H9 (cell line): ENCODE results near the gene CCNL1. TPM values are rescaled to one million over a fixed set of nuclear protein-coding genes. Genes with fewer than 3 reads are reported as not detected.

Experiments used
- DNase-seq: peaks from one replicate; pipeline ENCODE4 v3.0.0-alpha.2; 2017
- H2AFZ ChIP-seq: one replicate; pipeline ENCODE4 v1.6.1; 2013; ENCODE audit warnings: mild to moderate bottlenecking, low read length, control low read depth, moderate library complexity
- H2AK5ac ChIP-seq: 2 replicates; pipeline ENCODE4 v1.6.1; 2013; ENCODE audit warnings: low read length, control low read depth, mixed read lengths; ENCODE audit not compliant: insufficient read length
- H2BK120ac ChIP-seq: one replicate; pipeline ENCODE4 v1.6.1; 2013; ENCODE audit warnings: low read depth, mild to moderate bottlenecking, low read length, control low read depth, inconsistent platforms; ENCODE audit not compliant: poor library complexity, severe bottlenecking
- H2BK12ac ChIP-seq: 2 replicates; pipeline ENCODE4 v1.6.1; 2013; ENCODE audit warnings: low read length, control low read depth, mixed read lengths, low read depth; ENCODE audit not compliant: insufficient read length
- H2BK15ac ChIP-seq: 2 replicates; pipeline ENCODE4 v1.6.1; 2013; ENCODE audit warnings: low read depth, low read length, control low read depth
- H2BK20ac ChIP-seq: one replicate; pipeline ENCODE4 v1.6.1; 2013; ENCODE audit warnings: low read depth, mild to moderate bottlenecking, low read length, control low read depth, inconsistent platforms; ENCODE audit not compliant: poor library complexity, severe bottlenecking
- H2BK5ac ChIP-seq: 2 replicates; pipeline ENCODE4 v1.6.1; 2013; ENCODE audit warnings: low read length, control low read depth, mixed read lengths; ENCODE audit not compliant: insufficient read length
- H3K14ac ChIP-seq: 2 replicates; pipeline ENCODE4 v1.6.1; 2013; ENCODE audit warnings: low read length, control low read depth; ENCODE audit not compliant: insufficient read depth
- H3K18ac ChIP-seq: 2 replicates; pipeline ENCODE4 v1.6.1; 2013; ENCODE audit warnings: low read depth, mild to moderate bottlenecking, mixed read lengths, low read length, control low read depth; ENCODE audit not compliant: insufficient read length
- H3K23ac ChIP-seq: 2 replicates; pipeline ENCODE4 v1.6.1; 2013; ENCODE audit warnings: low read length, control low read depth, mixed read lengths, low read depth; ENCODE audit not compliant: insufficient read length
- H3K23me2 ChIP-seq: 2 replicates; pipeline ENCODE4 v1.6.1; 2013; ENCODE audit warnings: low read depth, mild to moderate bottlenecking, mixed read lengths, low read length, control low read depth; ENCODE audit not compliant: insufficient read length, poor library complexity, severe bottlenecking
- H3K27ac ChIP-seq: 2 replicates; pipeline ENCODE4 v1.5.1; 2013; ENCODE audit warnings: low read length, control low read depth, mixed read lengths, low read depth; ENCODE audit not compliant: insufficient read length
- H3K27me3 ChIP-seq: 2 replicates; pipeline ENCODE4 v1.6.1; 2013; ENCODE audit warnings: low read length, control low read depth, inconsistent platforms; ENCODE audit not compliant: insufficient read depth
- H3K4ac ChIP-seq: 2 replicates; pipeline ENCODE4 v1.6.1; 2013; ENCODE audit warnings: low read depth, mild to moderate bottlenecking, control low read depth, inconsistent platforms, low read length, moderate library complexity
- H3K4me1 ChIP-seq: 2 replicates; pipeline ENCODE4 v1.6.1; 2013; ENCODE audit warnings: low read length, control low read depth, inconsistent platforms; ENCODE audit not compliant: insufficient read depth
- H3K4me2 ChIP-seq: 2 replicates; pipeline ENCODE4 v1.6.1; 2013; ENCODE audit warnings: low read length, control low read depth, mixed read lengths; ENCODE audit not compliant: insufficient read length, insufficient read depth
- H3K56ac ChIP-seq: 2 replicates; pipeline ENCODE4 v1.6.1; 2013; ENCODE audit warnings: low read depth, mild to moderate bottlenecking, mixed read lengths, low read length, control low read depth; ENCODE audit not compliant: insufficient read length
- H3K79me1 ChIP-seq: 2 replicates; pipeline ENCODE4 v1.6.1; 2013; ENCODE audit warnings: low read depth, mild to moderate bottlenecking, moderate library complexity, low read length, control low read depth, inconsistent platforms; ENCODE audit not compliant: insufficient read depth, poor library complexity, severe bottlenecking
- H3K79me2 ChIP-seq: 2 replicates; pipeline ENCODE4 v1.6.1; 2013; ENCODE audit warnings: low read length, control low read depth, inconsistent platforms; ENCODE audit not compliant: insufficient read depth
- H3K9ac ChIP-seq: 2 replicates; pipeline ENCODE4 v1.6.1; 2013; ENCODE audit warnings: low read length, control low read depth, mixed read lengths; ENCODE audit not compliant: insufficient read length; ENCODE audit errors: extremely low read depth
- H3K9me3 ChIP-seq: one replicate; pipeline ENCODE4 v1.6.1; 2013; ENCODE audit warnings: low read depth, low read length, inconsistent platforms; ENCODE audit not compliant: control insufficient read depth
- H3T11ph ChIP-seq: one replicate; pipeline ENCODE4 v1.6.1; 2013; ENCODE audit warnings: mild to moderate bottlenecking, low read length, control low read depth, inconsistent platforms
- H4K20me1 ChIP-seq: one replicate; pipeline ENCODE4 v1.6.1; 2013; ENCODE audit not compliant: control insufficient read depth, insufficient read length, insufficient read depth
- H4K5ac ChIP-seq: 2 replicates; pipeline ENCODE4 v1.6.1; 2013; ENCODE audit warnings: low read depth, mild to moderate bottlenecking, mixed read lengths, low read length, control low read depth; ENCODE audit not compliant: insufficient read length
- H4K8ac ChIP-seq: replicated peaks from 2 replicates; pipeline ENCODE4 v1.6.1; 2013; ENCODE audit warnings: low read length, control low read depth, mixed read lengths, low read depth; ENCODE audit not compliant: insufficient read length
- H4K91ac ChIP-seq: 2 replicates; pipeline ENCODE4 v1.6.1; 2013; ENCODE audit warnings: low read depth, mild to moderate bottlenecking, moderate library complexity, mixed read lengths, low read length, control low read depth; ENCODE audit not compliant: insufficient read length
- H3K27ac Mint-ChIP-seq, 3 experiments: 2 replicates in 2 of 3; 3 replicates in 1 of 3; pipeline ENCODE4 v1.8.0; 2020 to 2021; ENCODE audit warnings: mixed read lengths in 3 of 3, mild to moderate bottlenecking in 1 of 3, moderate library complexity in 1 of 3
- H3K27me3 Mint-ChIP-seq: 2 replicates; pipeline ENCODE4 v1.8.0; 2021; ENCODE audit warnings: low read depth, mild to moderate bottlenecking, moderate library complexity, mixed read lengths
- H3K36me3 Mint-ChIP-seq, 3 experiments: 2 replicates in 2 of 3; 3 replicates in 1 of 3; pipeline ENCODE4 v1.8.0; 2020 to 2021; ENCODE audit warnings: low read depth in 3 of 3, mixed read lengths in 3 of 3; ENCODE audit not compliant: insufficient read depth in 1 of 3
- H3K4me1 Mint-ChIP-seq, 2 experiments: 2 replicates each; pipeline ENCODE4 v1.8.0; 2020; ENCODE audit warnings: mixed read lengths in 2 of 2
- H3K4me3 Mint-ChIP-seq, 2 experiments: 2 replicates in 1 of 2; 3 replicates in 1 of 2; pipeline ENCODE4 v1.8.0; 2020 to 2021; ENCODE audit warnings: mild to moderate bottlenecking in 2 of 2, mixed read lengths in 2 of 2, moderate library complexity in 1 of 2
- H3K9me3 Mint-ChIP-seq, 2 experiments: 2 replicates in 1 of 2; 3 replicates in 1 of 2; pipeline ENCODE4 v1.8.0; 2020; ENCODE audit warnings: mild to moderate bottlenecking in 2 of 2, mixed read lengths in 2 of 2, moderate library complexity in 1 of 2
- WGBS: extraction: QIAGEN DNeasy Blood & Tissue Kit; methylation state at CpG from one replicate; pipeline ENCODE4 v1.1.7; 2013; ENCODE audit warnings: missing lambda C conversion rate, low lambda C conversion rate, mixed read lengths; ENCODE audit not compliant: insufficient read length; ENCODE audit errors: extremely low coverage; 5-methylcytosine and 5-hydroxymethylcytosine counted together
- total RNA-seq: library from RNA; stranded (reverse); gene quantifications from 2 replicates; pipeline ENCODE4 v1.2.1, GENCODE V29; 2021
- TF ChIP-seq, protein P1 (sequence below): fragments of 200-600 bp; sonication (generic); conservative IDR thresholded peaks from 3 replicates; pipeline ENCODE4 v1.8.0; 2021; ENCODE audit warnings: antibody characterized with exemption, mild to moderate bottlenecking

The CCNL1 gene
- total RNA-seq, 1 experiment from 2014 or later: 103 TPM

DNA sequence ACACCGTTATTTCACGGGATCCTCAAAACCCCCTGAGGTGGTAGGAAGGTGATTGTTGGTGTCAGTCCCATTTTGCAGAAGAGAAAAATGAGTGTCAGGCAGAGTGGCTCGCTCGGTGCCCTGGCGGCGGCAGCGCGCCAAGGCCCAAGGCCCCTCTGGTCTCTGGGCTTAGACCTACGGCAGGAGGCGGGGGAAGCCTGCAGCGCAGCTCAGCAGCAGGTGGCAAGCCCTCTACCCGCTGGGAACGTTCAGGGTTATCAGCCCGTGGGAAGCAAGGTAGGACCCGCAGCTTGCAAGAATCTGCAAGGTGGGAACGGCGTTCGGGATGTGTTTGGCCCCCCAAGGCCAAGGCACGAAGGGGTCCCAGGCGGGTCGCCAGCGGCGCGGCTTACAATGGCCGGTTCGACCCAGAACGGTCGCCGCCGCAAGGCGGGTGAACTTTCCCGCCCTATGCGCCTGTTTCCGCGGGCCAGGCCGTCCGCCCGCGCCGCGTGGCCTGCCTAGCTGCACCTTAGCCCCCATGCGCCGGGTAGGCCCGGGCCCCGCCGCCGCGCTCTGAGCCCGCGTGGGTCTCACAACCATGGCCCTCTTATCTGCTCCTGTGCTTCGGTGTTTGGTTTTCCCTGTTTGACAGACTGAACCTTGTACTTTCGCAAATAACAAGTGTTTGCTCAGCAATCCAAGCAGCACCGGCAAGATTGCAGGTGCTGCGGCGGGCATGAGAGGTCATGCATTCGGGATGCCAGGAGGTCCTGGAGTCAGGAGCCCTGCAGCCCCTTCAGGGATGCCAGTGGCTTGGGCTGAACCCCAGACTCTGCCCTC lies 39.7 kb downstream of the CCNL1 start:
- H3K27ac Mint-ChIP-seq: no peak overlapping the region
- no peak overlapping the region for H3T11ph ChIP-seq
- no CpG with 5 or more reads among the region's 56 CpGs for WGBS
- no peak overlapping the region for H2AFZ ChIP-seq
- H3K27me3 Mint-ChIP-seq: no peaks in the 10 kb centered on the region; the same call in 1 of the 2 replicates
- H3K79me2 ChIP-seq: no peaks in the 10 kb centered on the region
- no peak overlapping the region for H4K8ac ChIP-seq
- no peak overlapping the region for H3K14ac ChIP-seq
- no peak overlapping the region for H4K91ac ChIP-seq
- H2BK20ac ChIP-seq: no peak overlapping the region
- H3K4me1 Mint-ChIP-seq: peaks cover 13 to 17% of the 10 kb centered on the region in 2 experiments
- TF ChIP-seq, protein P1, sequence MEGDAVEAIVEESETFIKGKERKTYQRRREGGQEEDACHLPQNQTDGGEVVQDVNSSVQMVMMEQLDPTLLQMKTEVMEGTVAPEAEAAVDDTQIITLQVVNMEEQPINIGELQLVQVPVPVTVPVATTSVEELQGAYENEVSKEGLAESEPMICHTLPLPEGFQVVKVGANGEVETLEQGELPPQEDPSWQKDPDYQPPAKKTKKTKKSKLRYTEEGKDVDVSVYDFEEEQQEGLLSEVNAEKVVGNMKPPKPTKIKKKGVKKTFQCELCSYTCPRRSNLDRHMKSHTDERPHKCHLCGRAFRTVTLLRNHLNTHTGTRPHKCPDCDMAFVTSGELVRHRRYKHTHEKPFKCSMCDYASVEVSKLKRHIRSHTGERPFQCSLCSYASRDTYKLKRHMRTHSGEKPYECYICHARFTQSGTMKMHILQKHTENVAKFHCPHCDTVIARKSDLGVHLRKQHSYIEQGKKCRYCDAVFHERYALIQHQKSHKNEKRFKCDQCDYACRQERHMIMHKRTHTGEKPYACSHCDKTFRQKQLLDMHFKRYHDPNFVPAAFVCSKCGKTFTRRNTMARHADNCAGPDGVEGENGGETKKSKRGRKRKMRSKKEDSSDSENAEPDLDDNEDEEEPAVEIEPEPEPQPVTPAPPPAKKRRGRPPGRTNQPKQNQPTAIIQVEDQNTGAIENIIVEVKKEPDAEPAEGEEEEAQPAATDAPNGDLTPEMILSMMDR: no peak
- no peak overlapping the region for H3K4ac ChIP-seq
- H3K18ac ChIP-seq: no peak overlapping the region
- H3K4me2 ChIP-seq: no peak overlapping the region
- no peak for DNase-seq
- H3K23ac ChIP-seq: no peak overlapping the region
- H3K27ac ChIP-seq: no peak overlapping the region
- H4K20me1 ChIP-seq: no peaks in the 10 kb centered on the region
- H3K4me1 ChIP-seq: no peaks in the 10 kb centered on the region
- H3K4me3 Mint-ChIP-seq: no peak overlapping the region
- no peaks in the 10 kb centered on the region for H3K9me3 Mint-ChIP-seq
- H3K27me3 ChIP-seq: no peaks in the 10 kb centered on the region
- no peak overlapping the region for H2AK5ac ChIP-seq
- no peak overlapping the region for H3K9ac ChIP-seq
- H3K9me3 ChIP-seq: no peaks in the 10 kb centered on the region
- H3K56ac ChIP-seq: no peak overlapping the region
- no peaks in the 10 kb centered on the region for H3K23me2 ChIP-seq
- H2BK120ac ChIP-seq: no peak overlapping the region
- H2BK12ac ChIP-seq: no peak overlapping the region
- H2BK5ac ChIP-seq: no peak overlapping the region
- no peak overlapping the region for H2BK15ac ChIP-seq
- no peaks in the 10 kb centered on the region for H3K79me1 ChIP-seq
- H3K36me3 Mint-ChIP-seq: peaks cover 0 to 5% (median 0%) of the 10 kb centered on the region in 3 experiments; a peak in 2 of 7 replicates
- H4K5ac ChIP-seq: no peak overlapping the region
